Gastroesophageal sphincter (tissue), 4 donors: ENCODE results near the gene MCTP1. TPM values are rescaled to one million over a fixed set of nuclear protein-coding genes. Genes with fewer than 3 reads are reported as not detected.

ENCODE experiments used
- ATAC-seq: fragments of 150-250 bp; one replicate; pipeline ENCODE4 v1.9.1; 2016; ENCODE audit warnings: mild to moderate bottlenecking, moderate library complexity
- H3K27ac ChIP-seq, 4 donors: fragments of 200-600 bp; sonication (generic) in 3 of 4; 1 replicate in 3 of 4; 2 replicates in 1 of 4; pipeline ENCODE4 v1.5.1; 2016 to 2019
- H3K27me3 ChIP-seq: fragments of 200-600 bp; sonication (generic); one replicate; pipeline ENCODE4 v1.5.1; 2019
- H3K36me3 ChIP-seq, 2 donors: fragments of 200-600 bp; sonication (generic); one replicate each; pipeline ENCODE4 v1.5.1; 2019; ENCODE audit warnings: control low read depth in 1 of 2
- H3K4me1 ChIP-seq, 3 donors: fragments of 200-600 bp; sonication (generic); 1 replicate in 2 of 3; 2 replicates in 1 of 3; pipeline ENCODE4 v1.5.1; 2016 to 2019; ENCODE audit warnings: control low read depth in 2 of 3
- H3K4me3 ChIP-seq, 2 donors: fragments of 200-600 bp; sonication (generic); one replicate each; pipeline ENCODE4 v1.5.1; 2019; ENCODE audit warnings: mild to moderate bottlenecking in 1 of 2, moderate library complexity in 1 of 2
- H3K9me3 ChIP-seq, 3 donors: fragments of 200-600 bp; sonication (generic); one replicate each; pipeline ENCODE4 v1.5.1; 2017 to 2019; ENCODE audit warnings: control low read depth in 2 of 3
- CTCF ChIP-seq, 4 experiments: fragments of 200-600 bp in 2 of 4; fragments of 450-650 bp in 2 of 4; sonication (generic) in 1 of 4; IDR thresholded peaks; one replicate each; pipeline ENCODE4 v1.5.1; 2017 to 2019; ENCODE audit warnings: antibody characterized with exemption in 4 of 4, mild to moderate bottlenecking in 2 of 4, moderate library complexity in 2 of 4
- EP300 ChIP-seq: sonication (generic); formaldehyde crosslinking; IDR thresholded peaks from one replicate; pipeline ENCODE4 v1.6.1; 2017; ENCODE audit warnings: antibody characterized with exemption, mild to moderate bottlenecking
- POLR2A ChIP-seq, 2 donors: fragments of 450-650 bp; IDR thresholded peaks; one replicate each; pipeline ENCODE4 v1.6.1; 2017; ENCODE audit warnings: antibody characterized with exemption in 2 of 2, mild to moderate bottlenecking in 2 of 2, moderate library complexity in 1 of 2
- POLR2AphosphoS5 ChIP-seq: sonication (generic); formaldehyde crosslinking; IDR thresholded peaks from one replicate; pipeline ENCODE4 v1.6.1; 2017; ENCODE audit warnings: antibody characterized with exemption
- WGBS, 2 donors: methylation state at CpG; one replicate each; pipeline ENCODE4 v1.1.5; 2018; ENCODE audit warnings: low coverage in 1 of 2; 5-methylcytosine and 5-hydroxymethylcytosine counted together
- total RNA-seq, 4 donors: library from RNA; depleted of rRNA; stranded (reverse); fragments of >200 nt; gene quantifications; one replicate each; pipeline ENCODE4 v1.1.0, GENCODE V29; 2016

The MCTP1 gene
- total RNA-seq, 4 donors from 2014 or later, result 13.5 to 57.6 (median 21.9) TPM

DNA sequence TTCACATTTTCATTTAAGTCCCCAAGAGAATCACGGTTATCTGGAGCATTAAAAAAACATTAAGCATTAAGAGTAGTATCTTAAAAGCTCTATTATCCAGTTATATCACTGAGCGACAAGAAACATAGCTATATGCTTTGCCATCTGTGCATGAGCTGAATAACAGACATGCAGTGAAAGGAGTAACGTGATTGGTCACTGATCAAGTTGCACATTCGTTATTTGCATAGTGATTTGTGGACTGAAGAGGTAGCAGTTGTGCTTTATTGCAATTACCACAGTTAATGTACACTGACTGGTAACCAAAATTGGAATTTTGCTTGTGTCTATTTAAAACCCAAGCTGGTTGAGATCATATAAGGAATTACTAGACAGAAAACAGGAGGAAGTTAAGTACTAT lies 107.4 kb downstream of the MCTP1 start:
- H3K27me3 ChIP-seq, result no peaks in the 10 kb centered on the region
- no peak overlapping the region for H3K27ac ChIP-seq
- H3K4me3 ChIP-seq, result no peak overlapping the region
- H3K36me3 ChIP-seq, result no peaks in the 10 kb centered on the region
- H3K9me3 ChIP-seq, result peaks cover 0 to 4% (median 0%) of the 10 kb centered on the region in 3 donors
- TF ChIP-seq EP300 (no peak), POLR2A (IDR thresholded peaks at IDR 0.05) (no peak), POLR2AphosphoS5 (no peak), CTCF (IDR thresholded peaks at IDR 0.05) (no peak)
- no peaks in the 10 kb centered on the region for H3K4me1 ChIP-seq
- ATAC-seq, result no peak
- 58 to 75% methylated on average over 4 of the region's 4 CpGs for WGBS, 2 donors

- 65 to 90% methylated on average over 2 to 3 of the region's 3 CpGs for WGBS, 2 donors
- Histone ChIP-seq H3K27ac (no peak overlapping the region), H3K4me1 (no peaks in the 10 kb centered on the region), H3K36me3 (no peaks in the 10 kb centered on the region), H3K9me3 (peaks cover 0 to 22% (median 0%) of the 10 kb centered on the region in 3 donors), H3K4me3 (no peak overlapping the region), H3K27me3 (no peaks in the 10 kb centered on the region)
- no peak for ATAC-seq
- TF ChIP-seq POLR2AphosphoS5 (no peak), EP300 (no peak), POLR2A (IDR thresholded peaks at IDR 0.05) (no peak), CTCF (IDR thresholded peaks at IDR 0.05) (no peak)
Observed at GRCh38 chr5:95175106-95175505, 109.8 kb downstream of the MCTP1 start.

- Histone ChIP-seq H3K27me3 (no peaks in the 10 kb centered on the region), H3K4me3 (no peak overlapping the region), H3K4me1 (no peaks in the 10 kb centered on the region), H3K27ac (no peak overlapping the region), H3K9me3 (peaks cover 0 to 19% (median 0%) of the 10 kb centered on the region in 3 donors), H3K36me3 (no peaks in the 10 kb centered on the region)
- no peak for ATAC-seq
- no peak for TF ChIP-seq POLR2A (IDR thresholded peaks at IDR 0.05)
- no peak for TF ChIP-seq CTCF (IDR thresholded peaks at IDR 0.05)
- no peak for TF ChIP-seq EP300
- no peak for TF ChIP-seq POLR2AphosphoS5
Observed at GRCh38 chr5:95172659-95173058, 112.2 kb downstream of the MCTP1 start.

- no peak for ATAC-seq
- TF ChIP-seq POLR2A (IDR thresholded peaks at IDR 0.05) (no peak), EP300 (no peak), POLR2AphosphoS5 (no peak), CTCF (IDR thresholded peaks at IDR 0.05) (no peak)
- Histone ChIP-seq H3K9me3 (no peaks in the 10 kb centered on the region), H3K36me3 (no peaks in the 10 kb centered on the region), H3K27ac (no peak overlapping the region), H3K4me3 (no peak overlapping the region), H3K27me3 (no peaks in the 10 kb centered on the region), H3K4me1 (no peaks in the 10 kb centered on the region)
- WGBS, 2 donors, result 71 to 82% methylated on average over 2 of the region's 2 CpGs
Observed at GRCh38 chr5:95164861-95165260, 120.0 kb downstream of the MCTP1 start.

DNA sequence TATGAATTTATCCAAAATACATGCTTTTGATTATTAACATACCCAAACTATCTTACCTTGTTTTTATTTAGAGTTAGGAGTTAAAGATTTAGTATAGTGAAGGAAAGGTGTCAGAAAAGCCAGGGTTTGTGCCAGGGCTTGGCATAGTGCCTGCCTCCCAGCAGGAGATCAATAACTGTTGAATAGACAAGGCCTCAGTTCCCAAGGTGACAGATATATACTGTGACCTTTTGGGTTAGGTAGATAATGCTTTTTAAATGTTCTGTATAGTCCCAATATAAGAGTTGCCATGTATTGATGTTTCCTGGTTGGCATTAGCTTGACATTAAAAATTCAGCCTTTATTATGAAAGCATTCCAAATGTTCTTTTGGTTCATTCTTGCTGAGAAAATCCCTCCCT lies 121.8 kb downstream of the MCTP1 start:
- H3K4me1 ChIP-seq, result no peaks in the 10 kb centered on the region
- H3K4me3 ChIP-seq, result no peak overlapping the region
- TF ChIP-seq EP300, result no peak
- no peaks in the 10 kb centered on the region for H3K27me3 ChIP-seq
- no peak overlapping the region for H3K27ac ChIP-seq
- no peaks in the 10 kb centered on the region for H3K36me3 ChIP-seq
- no peaks in the 10 kb centered on the region for H3K9me3 ChIP-seq
- no peak for ATAC-seq
